HG03025 (cell line): ENCODE results near the gene CTNNBL1.
"Not testable (repeated sequence)": the region's sequence is repeated elsewhere in the genome, so short reads cannot be mapped to it uniquely, and the experiment has no call there.

Source experiments
- ATAC-seq: cut with Tn5 transposase; IDR thresholded peaks from one replicate; pipeline ENCODE4 v1.9.1; 2021; ENCODE audit warnings: mild to moderate bottlenecking, moderate library complexity; ENCODE audit not compliant: unreplicated experiment, low FRiP score

The CTNNBL1 gene

DNA sequence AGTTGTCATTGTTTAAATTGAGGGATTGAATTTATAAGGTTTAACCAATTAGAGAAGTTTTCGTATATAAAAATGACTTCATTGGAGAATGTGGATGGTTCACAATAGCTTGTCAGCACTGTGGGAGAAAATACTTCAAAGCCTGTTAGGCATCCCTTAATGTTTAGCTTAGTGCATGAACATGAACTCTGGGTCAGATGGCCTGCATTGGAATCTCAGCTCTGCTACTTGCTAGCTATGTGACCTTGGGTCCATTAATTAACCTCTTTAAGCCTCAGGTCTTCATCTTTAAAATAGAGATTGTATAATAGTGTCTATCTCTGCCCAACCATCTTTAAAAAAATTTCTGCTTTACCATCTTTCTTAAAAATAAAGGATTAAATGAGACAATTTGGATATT lies 11.1 kb downstream of the CTNNBL1 start:
- ATAC-seq, result no peak

DNA sequence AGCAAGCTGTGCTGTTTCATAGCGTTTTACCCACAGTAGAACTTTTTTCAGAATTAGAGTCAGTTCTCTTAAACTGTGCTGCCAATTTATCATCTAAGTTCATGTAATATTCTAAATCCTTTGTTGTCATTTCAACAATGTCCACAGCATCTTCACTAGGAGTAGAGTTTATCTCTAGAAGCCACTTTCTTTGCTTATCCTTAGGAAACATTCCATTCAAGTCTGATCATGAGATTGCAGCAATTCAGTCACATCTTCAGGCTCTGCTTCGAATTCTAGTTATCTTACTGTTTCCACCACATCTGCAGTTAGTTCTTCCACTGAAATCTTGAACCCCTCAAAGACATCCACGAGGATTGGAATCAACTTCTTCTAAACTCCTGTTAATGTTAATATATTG lies 12.5 kb downstream of the CTNNBL1 start:
- ATAC-seq, result no peak

DNA sequence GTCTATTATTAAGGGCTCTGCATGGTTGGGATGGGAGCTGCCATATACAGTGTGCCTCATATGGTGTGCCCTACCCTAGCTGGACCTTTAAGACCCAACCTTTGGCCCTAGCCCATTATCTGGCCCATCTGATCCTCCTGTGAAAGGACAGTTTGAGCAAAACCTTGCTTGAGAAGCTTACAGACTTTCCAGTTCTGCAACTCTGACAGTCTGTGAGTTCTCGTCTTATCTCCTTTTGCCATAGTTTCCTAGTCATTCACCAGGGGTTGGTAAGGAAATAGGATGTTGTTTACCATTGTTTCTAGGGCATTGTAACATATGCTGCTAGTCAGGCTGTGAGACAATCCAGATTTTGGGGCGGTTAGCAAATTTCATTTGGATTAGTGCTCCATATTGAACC lies 17.2 kb downstream of the CTNNBL1 start:
- ATAC-seq, result no peak

DNA sequence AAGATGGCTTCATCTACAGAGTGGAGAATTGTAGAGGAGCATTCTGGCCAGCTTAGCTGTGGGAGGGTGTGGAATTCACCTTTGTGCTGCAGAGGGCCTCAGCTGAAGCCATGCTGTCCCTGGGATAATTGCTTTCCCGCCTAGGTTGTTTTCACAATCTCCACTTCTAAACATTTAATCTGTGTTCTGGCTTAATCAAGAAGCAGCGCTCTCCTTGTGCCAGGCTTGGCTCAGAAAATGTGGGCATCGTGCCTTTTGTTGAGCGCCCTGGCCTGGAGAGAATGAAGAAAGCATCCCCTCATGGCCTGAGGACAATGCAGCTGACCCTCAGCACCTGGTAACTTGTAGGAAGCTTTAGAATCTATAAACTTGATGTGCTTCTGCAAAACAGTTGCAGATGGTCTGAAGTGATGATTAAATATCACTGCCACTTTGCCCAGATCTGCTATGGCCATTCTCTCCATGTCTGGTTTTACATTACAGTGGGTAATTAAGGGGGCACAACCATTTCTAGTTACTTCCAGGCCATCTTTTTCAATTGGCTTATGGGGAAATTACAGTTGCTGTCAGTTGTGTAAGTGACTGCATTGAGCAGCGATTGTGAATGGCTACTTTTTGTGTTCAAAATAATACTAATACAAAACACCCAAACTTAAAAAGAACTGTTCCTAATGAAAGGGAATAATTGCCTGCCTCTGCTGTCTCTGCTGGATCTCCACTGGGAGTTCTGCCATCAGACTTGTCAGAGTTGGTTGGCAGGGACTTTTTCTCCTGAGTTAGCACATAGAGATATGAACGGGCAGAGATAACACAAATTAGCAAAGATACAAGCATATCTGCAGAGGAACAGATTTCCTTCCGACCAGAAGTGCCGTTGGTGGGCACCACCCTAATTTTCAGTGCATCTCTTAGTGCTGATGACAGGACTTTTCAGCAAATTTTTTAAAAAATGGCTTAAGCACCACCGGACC lies 18.4 kb downstream of the CTNNBL1 start:
- ATAC-seq, result no peak

DNA sequence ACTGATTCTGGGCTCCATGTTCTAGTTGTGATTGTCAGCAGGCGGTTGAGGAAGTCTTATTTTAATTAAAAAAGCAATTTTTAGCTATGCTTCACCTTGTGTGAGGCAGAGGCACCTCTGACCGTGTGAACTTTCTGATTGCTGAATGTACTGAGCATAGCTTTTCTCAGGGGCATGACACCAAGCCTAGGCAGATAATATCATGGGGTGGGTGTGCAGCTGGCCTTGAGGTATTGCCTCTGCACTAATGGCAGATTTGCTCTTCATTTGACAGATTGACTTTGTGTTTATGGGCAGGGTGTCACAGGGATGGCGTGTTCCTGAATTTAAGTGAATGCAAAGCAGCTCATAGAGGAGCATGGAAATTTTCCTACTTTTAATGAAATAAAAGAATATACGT lies 19.6 kb downstream of the CTNNBL1 start:
- ATAC-seq, result no peak

DNA sequence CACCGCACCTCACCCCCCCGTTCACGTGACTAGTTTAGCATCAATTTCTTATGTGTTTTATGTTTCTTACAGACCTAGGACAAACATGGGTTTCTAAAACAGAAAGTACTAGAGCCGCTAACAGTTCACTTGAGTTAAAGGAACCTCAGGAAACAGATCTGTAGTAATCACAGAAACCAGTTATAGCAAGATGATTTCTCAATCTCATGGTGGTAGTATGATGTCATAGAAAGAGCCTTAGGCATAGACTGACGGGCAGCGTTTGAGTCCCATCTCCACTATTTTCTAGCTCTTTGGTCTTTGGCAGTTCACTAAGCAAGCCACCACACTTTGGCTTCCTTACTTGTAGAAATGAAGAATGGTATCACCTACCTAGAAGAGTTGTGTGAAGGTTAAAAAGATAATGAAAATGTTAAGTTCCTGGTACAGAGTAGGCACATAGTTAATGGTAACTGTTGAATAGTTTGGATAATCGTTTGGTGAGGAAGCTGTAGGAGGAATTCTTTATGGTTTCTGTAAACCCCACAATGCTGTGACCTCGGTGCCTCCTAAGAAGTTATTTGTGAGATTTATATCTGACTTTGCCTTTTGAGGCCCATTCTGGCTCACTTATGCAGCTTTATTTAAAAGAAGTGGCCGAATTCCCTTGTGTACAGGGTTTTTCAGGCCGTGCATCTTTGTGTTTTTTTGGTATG lies 21.3 kb downstream of the CTNNBL1 start:
- no peak for ATAC-seq

DNA sequence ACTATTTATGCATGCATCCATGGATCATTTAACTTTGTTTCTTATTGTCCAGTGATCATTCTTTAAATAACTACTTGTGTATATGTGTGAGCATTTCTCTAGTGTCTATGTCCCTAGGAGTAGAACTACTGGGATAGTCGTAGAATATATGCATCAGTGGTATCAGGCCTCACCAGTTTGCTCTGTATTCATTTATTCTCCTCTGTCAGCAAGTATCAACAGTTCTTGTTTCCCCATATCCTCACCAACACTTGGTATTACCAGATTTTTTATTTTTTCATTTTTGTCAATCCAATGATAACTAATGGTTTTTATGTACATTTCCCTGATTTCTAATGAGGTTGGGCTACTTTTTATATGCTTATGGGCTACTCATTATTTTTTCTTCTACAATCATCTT lies 27.9 kb downstream of the CTNNBL1 start:
- no peak for ATAC-seq

DNA sequence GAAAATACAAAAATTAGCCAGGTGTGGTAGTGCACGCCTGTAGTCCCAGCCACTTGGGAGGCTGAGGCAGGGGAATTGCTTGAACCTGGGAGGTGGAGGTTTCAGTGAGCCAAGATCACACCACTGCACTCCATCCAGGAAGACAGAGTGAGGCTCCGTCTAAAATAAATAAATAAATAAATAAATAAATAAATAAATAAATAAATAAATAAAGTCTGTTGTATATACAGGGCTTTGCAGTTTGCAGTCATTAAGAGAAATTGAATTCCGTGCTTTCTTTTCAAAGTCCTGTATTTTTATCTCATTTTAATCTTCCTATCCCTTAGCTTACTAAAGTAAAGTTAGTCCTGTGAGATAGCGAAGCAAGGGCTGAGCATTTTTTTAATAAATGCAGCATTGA lies 28.5 kb downstream of the CTNNBL1 start:
- not testable (repeated sequence) for ATAC-seq

DNA sequence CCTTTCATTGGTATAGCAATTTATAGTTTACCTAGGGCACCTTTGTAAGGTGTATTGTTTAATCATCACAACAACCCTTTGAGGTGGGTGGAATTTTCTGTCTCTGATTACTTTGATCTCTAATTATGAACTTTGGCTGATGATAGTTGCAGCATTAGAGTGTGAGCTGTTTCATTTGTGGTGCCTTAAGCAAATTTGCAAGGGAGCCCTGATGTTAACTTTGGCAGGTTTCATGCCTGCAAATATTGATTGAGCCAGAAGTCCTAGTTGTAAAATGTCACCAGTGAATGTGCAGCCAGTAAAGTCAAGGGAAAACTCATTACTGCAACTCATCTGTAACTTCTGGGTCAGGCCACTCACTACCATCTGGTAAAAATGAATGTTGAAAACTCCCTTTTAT lies 29.8 kb downstream of the CTNNBL1 start:
- ATAC-seq, result no peak

DNA sequence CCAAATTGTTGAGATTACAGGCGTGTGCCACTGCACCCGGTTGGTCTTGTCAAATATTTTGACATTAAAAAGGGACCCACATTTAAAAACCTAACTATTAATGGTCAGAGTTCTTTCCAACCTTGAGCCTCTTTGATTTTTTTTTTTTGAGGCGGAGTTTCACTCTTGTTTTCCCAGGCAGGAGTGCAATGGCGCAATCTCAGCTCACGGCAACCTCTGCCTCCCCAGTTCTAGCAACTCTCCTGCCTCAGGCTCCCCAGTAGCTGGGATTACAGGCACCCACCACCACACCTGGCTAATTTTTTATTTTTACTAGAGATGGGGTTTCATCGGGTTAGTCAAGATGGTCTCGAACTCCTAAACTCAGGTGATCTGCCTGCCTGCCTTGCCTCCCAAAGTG lies 31.3 kb downstream of the CTNNBL1 start:
- no peak for ATAC-seq

DNA sequence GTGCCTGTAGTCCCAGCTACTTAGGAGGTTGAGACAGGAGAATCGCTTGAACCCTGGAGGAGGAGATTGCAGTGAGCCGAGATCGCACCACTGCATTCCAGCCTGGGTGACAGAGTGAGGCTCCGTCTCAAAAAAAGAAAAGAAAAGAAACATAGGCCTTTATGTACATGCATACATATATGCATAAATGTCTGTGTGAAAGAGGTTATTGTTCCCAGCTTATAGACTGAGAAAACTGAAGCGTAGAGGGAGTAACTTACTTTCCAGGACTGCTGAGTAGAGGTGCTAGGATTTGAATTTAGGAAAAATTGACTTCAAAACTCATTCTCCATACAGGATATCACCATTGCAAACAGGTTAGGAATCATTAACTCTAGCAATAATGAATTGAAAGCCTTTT lies 32.0 kb downstream of the CTNNBL1 start:
- ATAC-seq, result no peak

DNA sequence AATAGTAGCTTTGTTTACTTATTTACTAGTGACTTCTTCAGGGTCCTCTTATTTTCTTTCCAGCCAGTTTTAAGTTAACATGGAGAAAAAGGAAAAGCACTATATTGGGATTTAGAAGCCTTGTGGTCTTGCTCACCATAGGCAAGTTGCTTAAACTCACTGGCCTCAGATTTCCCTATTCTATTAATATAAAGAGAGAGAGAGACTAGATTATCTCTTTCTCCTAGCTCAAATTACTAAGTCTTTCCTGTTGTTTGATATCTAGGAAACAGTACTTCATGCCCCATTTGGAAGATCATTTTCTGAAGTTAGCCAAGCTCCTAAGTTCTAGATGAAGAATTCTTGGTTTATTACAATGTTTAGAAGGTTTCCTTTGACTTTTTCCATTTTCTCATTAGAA lies 32.5 kb downstream of the CTNNBL1 start:
- ATAC-seq, result no peak

DNA sequence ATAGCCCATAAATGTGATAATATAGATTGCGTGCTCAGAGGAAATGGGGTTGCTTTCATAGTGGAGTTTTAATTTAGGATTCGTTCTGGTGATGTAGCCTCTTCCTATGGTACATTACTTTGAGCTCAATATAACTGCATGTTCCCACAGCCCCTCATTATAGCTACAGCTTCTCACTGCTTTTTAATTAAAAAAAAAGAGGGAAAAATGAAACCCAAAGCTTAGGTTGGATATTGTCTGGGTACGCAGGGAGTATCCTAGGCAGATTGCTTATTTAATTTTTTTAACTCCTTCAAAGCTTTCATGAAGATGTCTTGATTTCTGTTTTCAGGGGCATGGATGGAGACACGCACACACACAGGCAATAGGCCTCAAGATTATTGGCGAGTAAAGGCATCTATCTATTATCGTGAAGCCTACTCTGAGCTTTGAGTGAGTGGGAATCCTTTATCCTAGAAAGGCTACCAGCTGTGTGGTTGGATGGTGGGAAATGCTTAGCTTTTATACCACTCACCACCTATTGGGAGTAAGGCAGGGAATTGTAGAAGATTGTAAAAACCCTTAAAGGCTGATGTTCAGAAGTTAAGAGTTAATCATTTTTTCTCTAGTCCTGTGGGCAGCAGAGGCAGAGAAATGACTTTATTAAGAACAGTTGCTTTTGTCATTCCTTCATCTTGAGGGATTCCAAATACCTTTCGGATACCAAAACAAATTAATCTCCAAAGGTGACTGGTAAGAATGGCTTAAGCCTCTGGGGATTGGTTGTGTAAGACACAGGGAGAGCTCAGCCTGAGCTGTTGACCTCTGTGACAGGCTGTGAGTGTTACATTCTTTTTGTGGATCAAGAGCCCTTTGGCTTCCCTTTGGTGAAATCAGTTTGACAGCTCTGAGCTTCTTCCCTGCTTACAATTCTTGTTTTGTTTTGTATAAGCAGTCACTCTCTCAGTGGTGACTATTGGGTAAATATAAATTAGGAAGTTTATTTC lies 33.4 kb downstream of the CTNNBL1 start:
- ATAC-seq, result no peak

DNA sequence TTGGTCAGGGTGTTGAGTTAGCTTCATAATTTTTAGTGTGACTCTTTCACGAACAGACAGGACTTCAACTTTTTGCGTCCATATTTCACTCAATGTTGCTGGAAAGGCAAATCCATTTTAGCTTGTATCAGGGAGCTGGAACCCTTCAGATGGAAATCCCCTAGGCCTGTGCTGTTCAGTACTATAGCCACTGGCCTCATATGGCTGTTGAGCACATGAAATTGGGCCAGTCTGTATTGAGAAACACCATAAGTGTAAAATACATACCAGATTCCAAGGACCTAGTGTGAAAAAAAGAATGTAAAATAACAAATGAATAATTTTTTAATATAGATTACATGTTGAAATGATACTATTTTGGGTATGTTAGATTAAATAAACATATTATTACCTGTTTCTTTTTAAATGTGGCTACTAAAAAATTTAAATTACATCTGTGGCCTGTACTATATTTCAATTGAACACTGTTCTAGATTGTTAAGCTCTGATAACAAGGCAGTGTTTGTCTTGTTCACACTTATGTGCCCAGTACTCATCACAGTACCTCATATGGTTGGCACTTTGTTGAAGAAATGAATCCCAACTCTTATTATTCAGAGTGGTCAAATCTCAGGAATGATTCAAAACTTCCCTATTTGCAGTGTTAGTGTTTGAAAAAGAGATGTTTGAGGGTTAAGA lies 34.3 kb downstream of the CTNNBL1 start:
- no peak for ATAC-seq

DNA sequence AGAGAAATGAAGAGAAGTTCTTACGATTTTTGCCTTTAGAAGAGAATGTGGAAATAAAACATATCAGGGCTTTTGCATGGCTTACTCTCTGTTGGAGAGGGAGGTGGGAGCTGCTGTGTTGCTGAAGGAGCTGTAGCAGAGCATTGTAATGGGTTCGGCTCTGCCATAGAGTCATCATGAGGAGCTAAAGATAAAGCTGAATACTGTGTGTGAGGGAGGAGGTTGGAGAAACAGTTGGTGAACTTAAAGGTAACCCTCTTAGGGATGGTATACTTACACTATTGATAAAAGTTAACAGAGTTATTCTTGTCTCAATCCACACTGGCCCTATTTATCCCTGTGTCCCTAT lies 34.8 kb downstream of the CTNNBL1 start:
- no peak for ATAC-seq

DNA sequence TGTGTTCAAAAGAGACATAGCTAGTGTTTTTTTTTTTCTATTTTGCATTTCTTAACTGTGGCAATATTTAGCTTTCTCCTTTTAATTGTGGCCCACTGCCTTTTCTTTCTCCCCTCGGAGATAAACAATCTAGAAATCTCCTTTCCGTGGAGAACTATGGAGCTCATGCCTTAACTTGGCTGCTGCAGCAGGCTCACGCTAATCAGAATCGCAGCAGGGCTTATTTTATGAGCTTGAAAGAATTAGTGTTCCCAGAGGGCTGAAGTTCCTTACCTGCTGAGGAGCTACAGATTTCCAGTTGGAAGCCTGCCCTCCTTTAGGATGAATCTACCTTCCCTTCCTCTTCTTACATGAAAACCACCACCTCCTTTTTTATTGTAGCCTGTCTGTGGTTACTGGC lies 35.6 kb downstream of the CTNNBL1 start:
- no peak for ATAC-seq

DNA sequence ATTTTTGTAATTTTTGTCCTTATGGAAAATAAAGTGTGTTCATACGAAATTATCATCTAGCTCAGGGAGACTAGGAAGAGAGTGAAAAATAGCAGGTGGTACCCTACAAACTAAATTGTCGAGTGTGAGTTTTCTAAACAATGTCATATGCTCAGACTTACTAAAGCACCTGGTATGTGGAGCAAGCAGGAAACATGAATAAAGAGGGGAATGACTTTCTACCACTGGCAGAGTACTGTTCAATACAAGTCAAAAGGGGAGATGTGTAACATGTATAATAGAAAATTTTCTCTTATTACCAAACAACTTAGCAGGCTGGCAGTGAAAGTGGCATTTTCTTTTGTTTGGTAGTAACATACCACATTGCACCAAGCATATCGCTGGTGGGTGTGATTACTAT lies 36.1 kb downstream of the CTNNBL1 start:
- no peak for ATAC-seq

DNA sequence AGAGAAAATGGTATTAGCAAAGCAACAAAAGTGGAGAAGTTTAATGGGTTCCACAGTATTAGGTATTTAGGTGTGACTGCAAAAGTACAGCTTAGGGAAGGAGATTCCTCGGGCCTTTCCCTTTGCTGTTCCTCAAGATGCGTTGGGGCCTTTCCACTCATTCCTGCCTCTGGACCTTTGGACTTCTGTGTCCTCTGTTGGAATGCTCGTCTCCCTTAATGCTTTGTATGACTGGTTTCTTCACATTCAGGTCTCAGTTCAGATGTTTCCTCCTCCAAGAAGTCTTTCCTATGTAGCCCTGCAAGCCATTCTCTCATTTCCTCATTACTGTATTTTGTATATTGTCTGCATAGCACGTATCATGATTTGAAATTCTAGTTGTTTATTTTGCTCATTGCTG lies 39.6 kb downstream of the CTNNBL1 start:
- ATAC-seq, result no peak

DNA sequence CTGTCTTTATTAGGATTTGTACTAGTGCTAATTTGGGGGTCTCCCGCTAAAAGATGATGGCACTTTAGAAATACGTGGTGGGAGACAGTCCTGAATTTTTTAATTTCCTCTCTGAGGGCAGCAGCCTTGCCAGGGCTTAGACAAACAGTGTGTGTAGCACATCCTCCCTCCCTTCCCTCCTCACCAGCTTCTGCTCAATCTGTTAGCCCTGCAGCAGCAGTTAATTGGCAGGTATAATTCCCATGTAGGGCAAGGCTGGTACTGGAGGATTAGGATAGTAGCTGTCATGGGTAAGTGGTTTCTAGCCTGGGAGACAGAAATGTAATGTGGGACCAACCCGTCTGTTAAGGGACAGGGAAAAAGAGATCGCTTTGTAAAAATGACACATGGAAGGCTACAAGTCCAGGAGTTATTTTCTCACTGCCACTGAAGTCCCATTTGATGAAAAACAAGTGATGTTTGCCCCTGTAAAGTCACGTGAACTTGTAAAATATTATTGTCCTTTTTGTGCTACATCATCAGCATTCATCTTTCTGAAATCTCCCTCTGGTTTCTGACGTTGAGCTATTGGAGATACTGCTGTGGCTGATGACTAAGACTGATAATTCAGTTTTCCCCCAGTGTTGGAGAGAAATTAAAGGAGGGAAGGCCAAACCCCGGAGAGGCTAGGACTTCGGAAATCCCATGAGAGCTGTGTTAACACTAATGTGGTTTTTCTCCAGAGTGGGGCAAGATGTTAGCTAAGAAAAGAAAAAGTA lies 40.6 kb downstream of the CTNNBL1 start:
- no peak for ATAC-seq

DNA sequence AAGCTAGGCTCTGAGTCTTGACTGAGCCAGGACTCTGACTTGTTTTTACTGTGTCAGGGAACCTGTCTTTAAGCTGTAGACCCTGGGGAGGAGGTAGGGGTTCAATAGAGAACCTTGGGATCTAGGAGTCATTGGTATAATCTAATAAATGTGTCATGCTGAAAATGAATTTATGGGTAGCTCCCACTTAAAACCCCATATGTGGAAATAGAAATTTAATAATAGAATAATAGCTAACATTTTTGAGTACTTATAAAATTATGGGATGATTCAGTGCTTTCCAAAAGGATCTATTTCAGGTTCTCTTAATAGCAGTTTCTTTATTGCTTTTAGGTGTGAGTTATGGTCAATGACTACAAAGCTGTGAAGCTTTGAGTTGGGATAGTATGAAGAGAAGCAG lies 41.7 kb downstream of the CTNNBL1 start:
- ATAC-seq, result no peak
